Hepatocyte (in vitro differentiated cells): ENCODE data around the gene GPATCH2.

Source experiments
- EZH2 ChIP-seq: fragments of 200-600 bp; sonication (generic); IDR thresholded peaks from 2 replicates; pipeline ENCODE4 v1.6.1; 2016; ENCODE audit warnings: antibody characterized with exemption, mild to moderate bottlenecking, borderline replicate concordance
- EZH2phosphoT487 ChIP-seq: fragments of 200-600 bp; sonication (generic); IDR thresholded peaks from one replicate; pipeline ENCODE4 v1.6.1; 2018; ENCODE audit warnings: antibody characterized with exemption, mild to moderate bottlenecking, low read depth, moderate library complexity; ENCODE audit not compliant: unreplicated experiment, severe bottlenecking
- TF ChIP-seq, protein P1 (sequence below): fragments of 200-600 bp; sonication (generic); IDR thresholded peaks from 2 replicates; pipeline ENCODE4 v1.5.1; 2016; ENCODE audit warnings: antibody characterized with exemption, mild to moderate bottlenecking; ENCODE audit not compliant: poor library complexity

DNA sequence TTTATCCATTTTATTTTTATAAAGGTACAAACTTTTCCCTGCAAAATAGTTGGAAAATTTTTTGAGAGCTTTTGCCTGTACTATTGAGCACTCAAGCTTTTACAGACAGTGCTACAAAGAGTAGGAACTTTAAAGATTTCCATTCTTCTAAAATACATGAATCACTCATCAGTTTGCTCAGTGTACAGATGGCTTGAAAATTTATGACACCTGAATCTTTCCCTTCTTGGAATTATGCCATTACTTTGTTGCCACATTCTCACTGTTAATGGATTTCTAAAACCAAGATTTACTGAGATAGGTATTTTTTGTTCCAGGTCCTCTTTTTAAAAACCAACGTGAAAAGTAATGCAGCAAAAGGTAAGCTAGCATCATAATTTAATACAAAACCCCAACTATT lies 76.0 kb downstream of the GPATCH2 start:
- TF ChIP-seq, protein P1, sequence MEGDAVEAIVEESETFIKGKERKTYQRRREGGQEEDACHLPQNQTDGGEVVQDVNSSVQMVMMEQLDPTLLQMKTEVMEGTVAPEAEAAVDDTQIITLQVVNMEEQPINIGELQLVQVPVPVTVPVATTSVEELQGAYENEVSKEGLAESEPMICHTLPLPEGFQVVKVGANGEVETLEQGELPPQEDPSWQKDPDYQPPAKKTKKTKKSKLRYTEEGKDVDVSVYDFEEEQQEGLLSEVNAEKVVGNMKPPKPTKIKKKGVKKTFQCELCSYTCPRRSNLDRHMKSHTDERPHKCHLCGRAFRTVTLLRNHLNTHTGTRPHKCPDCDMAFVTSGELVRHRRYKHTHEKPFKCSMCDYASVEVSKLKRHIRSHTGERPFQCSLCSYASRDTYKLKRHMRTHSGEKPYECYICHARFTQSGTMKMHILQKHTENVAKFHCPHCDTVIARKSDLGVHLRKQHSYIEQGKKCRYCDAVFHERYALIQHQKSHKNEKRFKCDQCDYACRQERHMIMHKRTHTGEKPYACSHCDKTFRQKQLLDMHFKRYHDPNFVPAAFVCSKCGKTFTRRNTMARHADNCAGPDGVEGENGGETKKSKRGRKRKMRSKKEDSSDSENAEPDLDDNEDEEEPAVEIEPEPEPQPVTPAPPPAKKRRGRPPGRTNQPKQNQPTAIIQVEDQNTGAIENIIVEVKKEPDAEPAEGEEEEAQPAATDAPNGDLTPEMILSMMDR = no peak
- TF ChIP-seq EZH2 (no peak), EZH2phosphoT487 (no peak)
